KOPT-K1 (cell line): ENCODE measurements around the gene RAD9B.
"Not testable (repeated sequence)": the region's sequence is repeated elsewhere in the genome, so short reads cannot be mapped to it uniquely, and the experiment has no call there.

ENCODE experiments used
- H3K27ac ChIP-seq: fragments of 200-600 bp; sonication (generic); 2 replicates; pipeline ENCODE4 v1.5.1; 2016; ENCODE audit warnings: antibody characterized with exemption, mild to moderate bottlenecking, low read depth, low read length; ENCODE audit not compliant: poor library complexity, severe bottlenecking
- H3K36me3 ChIP-seq: fragments of 200-600 bp; sonication (generic); 2 replicates; pipeline ENCODE4 v1.5.1; 2017; ENCODE audit warnings: antibody characterized with exemption, mild to moderate bottlenecking, low read length, moderate library complexity; ENCODE audit not compliant: insufficient read depth
- H3K9me3 ChIP-seq: fragments of 200-600 bp; sonication (generic); 2 replicates; pipeline ENCODE4 v1.5.1; 2017; ENCODE audit warnings: antibody characterized with exemption, low read length, mild to moderate bottlenecking; ENCODE audit not compliant: insufficient read depth, poor library complexity, severe bottlenecking

Gene RAD9B

DNA sequence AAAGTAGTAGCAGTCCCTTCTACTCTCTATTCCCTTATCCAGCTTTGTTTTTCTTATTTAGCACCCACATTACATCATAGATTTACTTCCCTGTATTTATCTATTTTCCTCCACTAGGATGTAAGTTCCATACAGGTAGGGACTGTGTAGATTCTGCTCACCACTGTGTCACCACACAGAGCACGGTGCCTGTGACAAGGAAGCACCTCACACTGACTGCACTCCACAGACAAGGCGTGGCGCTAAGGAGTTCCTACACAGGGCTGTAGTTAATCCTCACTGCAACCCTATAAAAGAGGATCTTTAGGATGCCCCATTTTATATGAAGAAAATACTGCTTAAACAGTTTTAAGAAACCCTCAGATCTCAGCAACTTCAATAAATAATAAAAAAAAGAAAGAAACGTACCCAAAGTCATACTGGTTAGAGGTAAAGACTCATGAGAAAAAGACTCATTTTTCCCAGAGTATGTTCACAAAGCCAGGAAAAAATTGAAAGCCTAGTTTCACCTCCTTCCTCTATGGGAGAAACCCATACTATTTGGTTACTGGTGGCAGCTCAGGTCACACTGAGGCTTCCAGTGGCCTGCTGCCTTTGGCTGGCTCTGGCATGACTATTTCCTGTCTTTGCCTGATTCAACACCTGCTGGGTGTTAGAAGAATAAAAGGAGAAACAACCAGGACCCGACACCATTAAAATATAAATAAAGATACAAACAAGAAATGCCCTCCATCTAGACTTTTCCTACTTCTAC, 36.9 kb downstream of the RAD9B start:
- H3K9me3 ChIP-seq: no peaks in the 10 kb centered on the region
- peaks cover 95% of the 10 kb centered on the region for H3K36me3 ChIP-seq
- H3K27ac ChIP-seq: no peak overlapping the region

DNA sequence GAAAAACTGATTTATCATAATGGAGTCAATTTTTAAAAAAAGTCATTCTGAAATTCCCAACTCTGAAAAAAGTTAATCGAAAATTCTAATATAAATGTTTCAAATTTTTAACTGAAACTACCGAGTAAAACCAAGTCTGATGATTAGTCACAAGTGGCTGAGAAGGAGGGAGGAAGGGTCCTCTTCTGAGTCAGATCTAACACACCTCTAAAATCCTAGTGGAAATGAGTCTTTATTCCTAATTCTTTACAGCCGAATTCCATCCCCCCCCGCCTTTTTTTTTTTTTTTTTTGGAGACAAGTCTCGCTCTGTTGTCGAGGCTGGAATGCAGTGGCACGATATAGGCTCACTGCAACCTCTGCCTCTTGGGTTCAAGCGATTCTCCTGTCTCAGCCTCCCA, 37.9 kb downstream of the RAD9B start:
- Histone ChIP-seq H3K36me3 (peaks cover 95% of the 10 kb centered on the region), H3K9me3 (no peaks in the 10 kb centered on the region), H3K27ac (no peak overlapping the region)

DNA sequence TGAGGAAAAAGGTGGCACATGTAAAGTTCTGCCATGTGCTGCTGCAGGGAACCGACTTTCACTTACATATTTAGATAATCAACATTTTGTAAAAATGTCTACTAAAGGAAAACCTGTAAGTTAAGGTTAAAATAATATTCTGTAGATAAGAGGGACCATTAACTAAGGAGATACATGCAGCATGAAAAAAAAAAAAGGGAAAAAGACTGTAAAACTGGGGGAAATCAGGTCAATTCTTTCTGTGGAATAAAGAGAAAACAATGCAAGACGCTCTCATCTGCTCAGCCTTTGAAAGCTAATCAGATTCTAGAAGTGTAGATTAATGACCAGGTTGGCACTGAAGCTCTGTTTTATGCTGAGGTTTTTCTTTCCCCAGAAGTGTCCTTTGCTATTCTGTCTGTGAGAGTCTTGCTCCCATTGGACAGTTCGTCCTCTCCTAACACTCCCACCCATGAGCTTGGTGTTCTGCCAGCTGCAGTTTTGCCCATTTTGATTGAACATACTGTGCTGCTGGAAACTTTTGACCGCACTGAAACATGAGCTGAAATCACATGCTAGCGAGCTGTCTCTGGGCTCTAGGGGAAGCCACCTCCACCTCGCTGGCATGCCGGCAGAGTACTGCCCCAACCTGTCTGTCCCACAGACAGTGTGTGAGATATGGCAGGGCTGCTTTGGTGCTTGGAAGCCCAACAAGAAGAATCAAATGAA, 41.3 kb downstream of the RAD9B start:
- H3K36me3 ChIP-seq: peaks cover 91% of the 10 kb centered on the region
- H3K27ac ChIP-seq: no peak overlapping the region
- no peaks in the 10 kb centered on the region for H3K9me3 ChIP-seq

DNA sequence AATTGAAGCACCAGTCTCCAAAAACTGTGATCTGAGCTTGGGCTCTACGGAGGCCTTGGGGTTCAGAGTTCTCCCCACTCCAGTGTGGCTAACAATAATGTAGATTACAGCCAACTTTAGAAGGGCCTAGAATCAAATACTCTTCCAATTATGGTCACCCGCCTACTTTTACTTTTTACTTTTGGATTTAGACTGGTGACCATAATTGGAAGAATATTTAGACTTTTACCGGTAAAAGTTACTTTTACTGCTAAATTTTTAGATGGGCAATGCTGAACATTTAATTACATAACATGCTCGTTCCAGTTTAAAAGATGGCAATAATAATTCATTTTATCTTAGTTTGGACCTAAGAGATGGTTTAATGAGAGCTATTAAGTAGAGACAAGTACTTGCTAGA, 41.8 kb downstream of the RAD9B start:
- Histone ChIP-seq H3K9me3 (no peaks in the 10 kb centered on the region), H3K36me3 (peaks cover 91% of the 10 kb centered on the region), H3K27ac (no peak overlapping the region)

DNA sequence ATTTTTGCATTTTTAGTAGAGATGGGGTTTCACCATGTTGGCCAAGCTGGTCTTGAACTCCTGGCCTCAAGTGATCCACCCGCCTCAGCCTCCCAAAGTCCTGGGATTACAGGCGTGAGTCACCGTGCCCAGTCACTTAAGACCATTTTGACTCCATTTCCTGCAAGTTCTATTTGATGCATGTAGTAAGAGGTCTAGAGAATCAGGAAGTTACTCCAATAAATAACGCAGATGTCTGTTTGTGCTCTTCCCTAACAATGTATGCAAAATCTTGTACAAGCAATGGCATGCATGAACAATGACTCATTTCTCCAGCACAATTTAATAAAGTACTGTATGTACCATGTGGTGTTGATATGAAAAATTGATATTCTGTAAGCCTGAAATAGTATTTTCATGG, 43.1 kb downstream of the RAD9B start:
- H3K27ac ChIP-seq, H3K9me3 ChIP-seq: not testable (repeated sequence)
- peaks cover 89% of the 10 kb centered on the region for H3K36me3 ChIP-seq

DNA sequence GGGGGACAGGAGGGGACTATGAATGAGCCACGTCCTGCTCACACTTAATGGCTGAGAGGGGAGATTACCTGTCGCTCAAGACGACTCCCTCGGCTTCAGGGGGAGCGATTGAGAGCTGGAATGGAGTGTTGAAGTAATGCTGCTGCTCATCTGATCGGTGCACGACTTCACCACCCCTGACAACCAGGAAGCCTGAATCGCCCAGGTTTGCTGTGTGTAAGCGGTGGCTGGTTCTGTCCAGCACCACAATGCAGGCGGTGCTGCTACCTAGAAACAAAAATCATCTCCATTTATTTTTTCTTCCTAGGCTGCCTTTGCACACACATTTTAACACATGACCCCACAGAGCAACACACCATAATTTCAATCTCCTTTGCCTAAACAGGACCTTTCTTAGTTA, 43.7 kb downstream of the RAD9B start:
- H3K27ac ChIP-seq: no peak overlapping the region

DNA sequence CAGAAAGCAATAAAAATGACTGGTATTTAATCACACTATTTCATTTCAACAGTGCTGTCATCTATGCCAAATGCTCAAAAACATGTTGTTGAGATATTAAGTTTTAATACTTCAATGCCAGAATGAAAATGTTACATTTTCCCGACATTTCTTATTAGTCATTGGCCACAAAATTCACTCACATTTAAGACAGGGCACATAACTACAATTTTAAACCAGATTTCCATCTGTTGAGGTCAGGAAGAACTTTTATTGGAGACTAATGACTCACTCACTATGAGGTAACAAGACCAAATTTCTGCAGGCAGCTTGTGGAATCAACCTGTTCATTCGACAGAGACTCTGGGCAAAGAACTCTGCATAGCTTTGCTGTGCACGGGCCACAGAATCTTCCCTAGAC, 44.2 kb downstream of the RAD9B start:
- H3K27ac ChIP-seq: no peak overlapping the region
- no peaks in the 10 kb centered on the region for H3K9me3 ChIP-seq
- peaks cover 94% of the 10 kb centered on the region for H3K36me3 ChIP-seq

More for the DNA sequence above, 43.7 kb downstream of the RAD9B start:
- peaks cover 90% of the 10 kb centered on the region for H3K36me3 ChIP-seq
- H3K9me3 ChIP-seq: no peaks in the 10 kb centered on the region

DNA sequence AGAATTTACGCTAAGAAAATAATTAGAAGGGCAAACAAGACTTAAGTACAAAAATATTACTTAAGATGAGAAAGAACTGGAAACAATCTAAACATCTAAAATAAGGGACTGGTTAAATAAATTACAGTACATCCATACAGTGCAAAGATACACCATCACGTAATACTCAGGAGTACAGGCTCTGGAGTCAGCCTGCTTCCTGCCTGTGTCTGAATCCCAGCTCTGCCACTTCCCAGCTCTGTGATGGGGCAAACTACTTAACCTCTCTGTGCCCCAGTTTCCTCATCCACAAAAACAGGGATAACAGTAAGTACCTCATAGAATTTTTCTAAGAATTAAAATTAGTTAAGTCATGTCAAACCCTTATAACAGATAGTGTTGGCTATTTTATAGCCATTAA, 45.0 kb downstream of the RAD9B start:
- no peak overlapping the region for H3K27ac ChIP-seq

DNA sequence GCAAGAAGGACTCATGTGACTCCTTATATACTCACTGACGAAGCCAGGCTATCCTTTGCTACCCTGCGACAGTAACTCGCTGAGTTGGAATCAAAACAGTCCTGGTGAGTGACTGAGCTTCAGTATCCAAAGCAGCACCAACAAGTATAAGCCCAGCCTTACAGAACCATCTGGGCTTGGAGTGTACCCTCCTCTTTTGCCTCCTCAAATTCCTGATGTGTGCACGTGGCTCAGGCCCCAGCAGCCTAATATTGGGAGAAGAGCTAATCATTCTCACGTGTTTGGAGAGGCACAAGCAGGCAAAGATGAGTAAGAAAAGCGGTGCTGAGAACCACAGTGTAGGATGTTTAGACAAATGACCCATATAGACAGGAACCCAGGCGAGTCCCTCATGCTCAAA, 46.5 kb downstream of the RAD9B start:
- Histone ChIP-seq H3K9me3 (no peaks in the 10 kb centered on the region), H3K27ac (no peak overlapping the region), H3K36me3 (peaks cover 79% of the 10 kb centered on the region)

More for the DNA sequence above, 45.0 kb downstream of the RAD9B start:
- Histone ChIP-seq H3K9me3 (no peaks in the 10 kb centered on the region), H3K36me3 (peaks cover 94% of the 10 kb centered on the region)

- Histone ChIP-seq H3K36me3 (peaks cover 69% of the 10 kb centered on the region), H3K9me3 (no peaks in the 10 kb centered on the region), H3K27ac (no peak overlapping the region)
These were observed 47.6 kb downstream of the RAD9B start for GRCh38 chr12:110549716-110550115.

DNA sequence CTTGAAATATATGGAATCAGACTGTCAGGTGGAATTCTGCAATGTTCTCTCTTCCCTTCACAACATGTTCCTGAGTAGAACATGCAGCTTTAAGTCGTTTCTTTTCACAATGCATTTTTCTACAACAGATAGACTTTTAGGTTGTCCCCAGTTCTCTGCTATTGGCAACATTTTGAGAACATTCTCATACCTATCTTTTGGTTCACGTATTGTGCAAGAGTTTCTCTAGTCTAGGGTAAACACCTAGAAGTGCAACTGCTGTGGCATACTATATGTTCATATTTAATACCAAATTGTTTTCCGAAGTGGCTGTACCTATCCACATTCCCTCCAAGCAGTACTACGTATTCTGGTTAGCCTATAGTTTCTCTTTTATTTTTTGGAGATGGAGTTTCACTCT, 48.9 kb downstream of the RAD9B start:
- Histone ChIP-seq H3K9me3 (no peaks in the 10 kb centered on the region), H3K27ac (no peak overlapping the region), H3K36me3 (peaks cover 56% of the 10 kb centered on the region)
